GM06990 (cell line): ENCODE results near the gene HRAS.

ENCODE experiments used
- DNase-seq: peaks from one replicate; pipeline ENCODE4 v3.0.0-alpha.2; 2011; ENCODE audit not compliant: insufficient read length; ENCODE audit errors: extremely low read depth
- H3K27me3 ChIP-seq: replicated peaks from 2 replicates; pipeline ENCODE4 v1.6.0; 2011; ENCODE audit warnings: low read length; ENCODE audit not compliant: control insufficient read depth, insufficient read depth
- H3K36me3 ChIP-seq: 2 replicates; pipeline ENCODE4 v1.5.1; 2011; ENCODE audit warnings: low read length; ENCODE audit not compliant: control insufficient read depth, insufficient read depth
- H3K4me3 ChIP-seq: replicated peaks from 2 replicates; pipeline ENCODE4 v1.5.1; 2011; ENCODE audit warnings: low read depth, mild to moderate bottlenecking, control low read depth, low read length
- CTCF ChIP-seq: IDR thresholded peaks from 2 replicates; pipeline ENCODE4 v1.5.1; 2011; ENCODE audit warnings: low read length, control low read depth, mild to moderate bottlenecking, inconsistent platforms; ENCODE audit not compliant: insufficient read depth, poor library complexity, severe bottlenecking

HRAS gene

GRCh38 chr11:559020-559620 is 23.7 kb upstream of the HRAS start:
- no peak for DNase-seq
- TF ChIP-seq CTCF = no peak
- H3K36me3 ChIP-seq = peaks cover 2% of the 10 kb centered on the region; the same call in 1 of the 2 replicates

GRCh38 chr11:558503-558902 is 23.1 kb upstream of the HRAS start:
- H3K27me3 ChIP-seq = peaks cover 2% of the 10 kb centered on the region
- H3K36me3 ChIP-seq = no peaks in the 10 kb centered on the region; the same call in 1 of the 2 replicates
- no peak for DNase-seq
- no peak overlapping the region for H3K4me3 ChIP-seq
- no peak for TF ChIP-seq CTCF

More at GRCh38 chr11:559020-559620, 23.7 kb upstream of the HRAS start:
- H3K4me3 ChIP-seq = no peak overlapping the region
- peaks cover 2% of the 10 kb centered on the region for H3K27me3 ChIP-seq

GRCh38 chr11:557328-558132 is 22.2 kb upstream of the HRAS start:
- no peak for TF ChIP-seq CTCF
- DNase-seq = no peak
- Histone ChIP-seq H3K36me3 (no peaks in the 10 kb centered on the region), H3K4me3 (no peak overlapping the region), H3K27me3 (peaks cover 2% of the 10 kb centered on the region)

- peaks cover 2% of the 10 kb centered on the region for H3K27me3 ChIP-seq
- DNase-seq = no peak
- H3K4me3 ChIP-seq = no peak overlapping the region
- TF ChIP-seq CTCF = no peak
- H3K36me3 ChIP-seq = no peaks in the 10 kb centered on the region
Measured at GRCh38 chr11:556662-557256, 21.4 kb upstream of the HRAS start.

GRCh38 chr11:555780-556661 is 20.6 kb upstream of the HRAS start:
- Histone ChIP-seq H3K36me3 (no peaks in the 10 kb centered on the region), H3K4me3 (no peak overlapping the region), H3K27me3 (peaks cover 2% of the 10 kb centered on the region)
- DNase-seq = no peak
- no peak for TF ChIP-seq CTCF
